NCI-H2029 (cell line): ENCODE results near the gene CDK17.

Experiments
- DNase-seq: peaks from one replicate; lab custom pipeline; 2025; lab: John Stamatoyannopoulos, UW

The CDK17 gene

DNA sequence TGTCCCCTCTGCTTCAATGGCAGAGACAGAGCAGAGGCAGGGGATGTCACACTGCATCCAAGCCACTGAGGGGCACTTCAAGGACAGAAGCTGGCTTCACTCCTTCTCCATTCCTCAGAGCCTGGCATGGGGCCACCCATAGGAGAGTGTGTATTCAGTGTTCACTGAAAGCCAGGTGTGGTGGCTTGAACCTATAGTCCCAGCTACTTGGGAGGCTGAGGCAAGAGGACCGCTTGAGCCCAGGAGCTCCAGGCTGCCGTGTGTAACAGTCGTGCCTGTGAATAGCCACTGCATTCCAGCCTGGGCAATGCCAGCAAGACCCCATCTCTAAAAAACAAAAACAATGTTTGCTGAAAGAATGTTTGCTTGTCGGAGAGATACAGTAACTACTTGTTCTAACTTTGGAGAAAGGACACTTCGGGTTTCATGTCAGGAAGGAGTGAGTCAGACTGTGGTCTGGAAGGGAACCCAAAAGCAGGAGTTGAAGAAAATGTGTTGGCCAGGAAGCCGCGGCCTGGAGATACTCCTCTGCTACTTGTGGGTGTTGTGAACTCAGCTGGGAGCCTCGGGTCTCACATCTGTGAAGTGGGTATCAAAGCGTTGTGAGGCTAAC is 162.7 kb downstream of the CDK17 start:
- DNase-seq: peak; percentile 63

DNA sequence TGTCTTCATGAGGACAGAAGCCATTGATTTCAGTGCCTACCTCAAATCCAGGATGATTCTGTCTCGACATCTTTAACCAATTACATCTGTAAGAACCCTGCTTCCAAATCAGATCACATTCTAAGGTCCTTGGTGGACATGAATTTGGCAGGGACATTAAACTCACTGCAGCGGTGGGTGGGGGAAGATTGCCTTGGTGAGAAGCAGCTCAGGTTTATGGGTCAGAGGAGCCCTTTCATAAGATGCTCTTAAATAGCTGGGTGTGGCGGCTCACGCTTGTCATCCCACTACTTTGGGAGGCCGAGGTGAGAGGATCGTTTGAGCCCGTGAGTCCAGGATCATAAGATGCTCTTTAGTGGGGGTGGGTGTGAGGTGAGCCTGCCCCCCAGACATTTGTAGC is 163.2 kb downstream of the CDK17 start:
- DNase-seq: no peak

DNA sequence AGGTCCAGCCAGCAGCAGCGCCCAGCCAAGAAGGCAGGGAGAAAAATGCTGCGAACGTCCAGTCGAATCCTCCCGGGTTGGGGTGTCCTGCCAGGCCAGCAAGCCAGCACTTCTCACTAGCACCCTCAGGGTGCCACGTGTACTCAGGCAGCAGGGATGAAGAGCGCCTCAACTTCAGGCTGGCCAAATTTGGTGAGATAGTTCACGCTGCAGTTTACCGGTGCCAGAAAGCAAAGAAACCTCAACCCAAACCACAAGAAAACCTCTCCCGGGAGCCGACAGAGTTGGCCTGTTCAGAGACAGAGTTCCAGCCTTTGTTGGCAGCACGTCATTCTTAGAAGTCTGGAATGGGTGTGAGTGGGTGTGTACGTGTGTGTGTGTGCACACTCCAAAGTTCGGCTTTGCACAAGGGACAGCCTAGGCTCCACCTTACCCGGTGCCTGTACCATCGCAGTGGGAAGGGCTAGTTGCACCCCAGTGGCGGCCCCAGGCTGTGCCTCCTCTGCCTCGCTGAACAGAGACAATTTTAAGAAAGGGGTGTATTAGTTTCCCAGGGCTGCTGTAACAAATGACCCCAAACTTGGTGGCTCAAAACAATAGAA is 163.9 kb downstream of the CDK17 start:
- DNase-seq: no peak

DNA sequence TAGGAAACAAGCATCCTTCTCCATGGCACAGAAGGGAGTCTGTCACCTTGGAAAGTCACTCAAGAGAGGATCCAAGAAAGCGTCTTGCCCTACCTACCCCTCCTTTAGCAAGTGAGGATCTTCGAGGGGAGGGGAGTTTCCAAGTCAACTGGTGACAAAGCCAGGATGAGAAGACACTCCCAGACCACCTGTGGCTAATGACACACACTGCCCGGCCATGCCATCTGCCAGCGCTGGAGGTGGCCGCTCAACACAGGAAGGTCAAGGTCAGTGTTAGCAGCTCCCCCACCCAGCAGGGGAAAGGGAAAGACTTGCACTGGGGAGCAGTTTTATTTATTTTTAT is 164.8 kb downstream of the CDK17 start:
- no peak for DNase-seq

DNA sequence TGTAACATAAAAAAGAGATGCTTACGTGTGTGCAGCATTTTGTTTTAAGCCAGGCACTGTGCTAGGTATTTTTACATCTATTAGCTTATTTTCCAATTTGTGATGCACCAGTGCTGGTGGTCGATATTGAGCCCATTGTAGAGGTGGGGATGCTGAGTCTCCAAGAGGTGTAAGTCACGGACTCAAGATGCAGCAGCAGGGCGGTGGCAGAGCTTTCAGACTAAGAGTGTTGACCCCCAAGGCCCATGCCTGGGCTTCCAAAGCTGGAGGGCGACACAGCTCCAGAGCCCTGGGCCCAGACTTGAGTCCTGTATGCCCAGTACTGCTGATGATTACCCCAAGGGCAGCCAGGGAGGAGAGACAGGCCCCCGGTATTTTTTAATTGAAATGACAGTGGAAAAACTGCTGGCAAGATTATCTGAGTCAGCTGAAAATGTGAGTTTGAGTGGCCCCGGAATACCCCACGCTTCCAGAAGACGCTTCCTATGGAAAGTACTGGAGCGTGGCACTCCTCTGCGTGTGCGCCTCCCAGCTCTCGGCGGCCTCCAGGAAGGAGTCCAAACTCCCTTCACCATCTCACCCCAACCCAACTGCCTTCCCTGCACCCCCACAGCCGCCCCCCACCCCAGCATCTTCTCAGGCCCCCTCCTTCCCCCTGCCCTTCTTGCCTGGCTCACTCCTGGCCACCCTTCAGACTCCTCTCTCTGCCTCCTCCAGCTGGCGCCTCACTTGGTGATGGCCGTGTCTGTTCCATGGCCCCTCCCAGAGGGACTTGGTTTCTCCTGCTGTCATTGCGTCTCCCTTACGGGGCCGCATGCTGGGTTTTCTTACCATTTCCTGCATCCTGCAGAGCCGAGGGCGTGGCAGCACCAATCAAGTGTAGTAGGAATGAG is 165.4 kb downstream of the CDK17 start:
- no peak for DNase-seq

DNA sequence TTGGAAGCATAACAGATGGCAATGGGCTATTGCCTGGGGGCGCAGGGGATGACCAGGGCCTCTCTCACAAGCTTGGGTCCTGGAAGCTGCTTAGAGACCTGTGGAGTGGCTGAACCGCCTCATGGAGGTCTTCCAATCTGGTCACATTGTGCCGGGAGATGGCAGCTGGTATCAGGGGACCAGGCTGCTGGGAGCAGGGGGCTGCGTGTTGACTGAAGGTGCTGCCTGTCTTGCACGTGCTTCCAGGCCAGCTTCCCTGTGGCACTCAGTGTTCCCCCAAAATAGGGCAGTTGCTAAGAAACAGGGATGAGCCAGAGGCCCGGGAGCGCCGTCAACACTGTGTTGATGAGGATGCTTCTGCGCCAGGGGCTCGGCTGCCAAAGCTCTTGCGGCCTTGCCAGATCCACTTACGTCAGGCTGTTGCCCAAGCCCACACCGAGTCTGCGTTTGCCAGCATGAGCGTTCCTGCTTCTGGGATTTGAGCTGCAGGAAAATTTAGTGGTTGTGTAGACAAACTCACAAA is 166.2 kb downstream of the CDK17 start:
- peak; percentile 29 for DNase-seq

DNA sequence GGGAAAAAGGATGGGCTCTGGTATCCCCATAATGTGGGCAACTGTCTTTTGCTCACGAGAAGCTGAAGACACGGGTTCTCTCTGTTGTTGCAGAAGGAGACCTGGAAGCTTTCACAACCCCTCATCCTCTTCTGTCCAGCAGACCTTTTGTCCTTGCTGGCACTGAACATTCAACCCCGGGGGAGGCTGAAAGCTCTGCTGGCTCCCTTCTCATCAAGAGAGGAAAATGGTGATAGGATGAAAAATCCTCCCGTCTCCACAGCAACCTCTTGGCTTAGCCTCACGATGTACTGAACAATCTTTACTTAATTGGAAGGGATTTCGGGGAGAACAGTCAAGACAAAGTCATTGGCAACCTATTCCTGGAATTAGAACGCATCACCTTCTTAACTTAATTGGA is 167.1 kb downstream of the CDK17 start:
- DNase-seq: no peak

DNA sequence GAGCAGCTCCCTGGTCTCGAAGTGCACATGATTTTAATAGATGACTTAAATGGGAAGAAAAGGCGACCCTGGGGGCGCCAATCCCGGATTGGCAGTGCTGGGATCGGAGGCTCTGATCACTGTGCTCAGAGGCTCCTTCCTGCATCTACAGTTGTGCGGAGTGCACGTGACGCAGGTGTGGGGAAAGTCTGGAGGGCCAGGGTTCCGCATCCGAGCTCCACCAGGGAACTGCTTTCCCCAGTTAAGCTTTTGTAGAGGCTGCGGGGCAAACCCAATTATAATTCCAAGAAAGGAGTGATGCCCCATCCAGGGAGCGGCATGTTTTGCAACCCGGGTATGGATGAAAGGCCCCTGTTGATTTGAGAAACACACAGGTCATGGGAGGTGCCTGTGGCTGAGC is 169.6 kb downstream of the CDK17 start:
- no peak for DNase-seq

DNA sequence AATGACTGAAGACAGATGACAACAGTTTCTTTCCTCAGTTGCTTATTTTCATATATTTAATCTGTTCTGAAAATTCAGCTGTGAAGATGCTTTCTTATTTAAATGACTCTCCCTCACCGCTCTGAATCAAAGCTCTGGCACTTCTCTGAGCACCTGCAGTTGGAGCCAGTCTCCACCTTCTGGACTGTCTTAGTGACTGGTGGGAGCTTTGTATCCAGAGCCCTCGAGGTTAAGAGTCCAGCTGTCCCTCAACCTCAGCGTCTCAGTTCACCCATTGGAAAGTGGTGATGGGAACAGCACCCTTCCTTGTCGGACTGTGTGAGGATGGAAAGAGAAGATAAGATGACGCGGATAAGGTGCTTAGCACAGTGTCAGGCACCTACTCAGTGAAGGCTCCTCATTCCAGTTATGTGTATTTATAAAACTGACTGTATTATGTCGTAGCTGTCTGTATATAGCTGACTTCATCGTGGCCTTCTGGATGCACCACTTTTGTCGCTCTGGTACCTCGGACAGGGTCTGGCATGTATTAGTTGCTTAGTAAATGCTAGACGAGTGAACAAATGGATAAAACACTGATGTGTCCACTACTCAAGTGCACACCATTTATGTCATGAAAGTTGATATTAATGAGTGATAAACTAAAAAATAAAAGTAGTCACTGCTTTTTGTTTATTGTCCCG is 171.5 kb downstream of the CDK17 start:
- no peak for DNase-seq
